Measurements from ENCODE around the gene LOXL1. TPM values are rescaled to one million over a fixed set of nuclear protein-coding genes. Genes with fewer than 3 reads are reported as not detected.

The LOXL1 gene
- total RNA-seq, 1 donor from 2014 or later = 67.2 TPM

- Histone ChIP-seq H3K4me3 (ENCODE audit: low read depth, low read length) (no peak overlapping the region), H3K36me3 (ENCODE audit: control insufficient read depth, insufficient read depth, low read length) (peaks cover 1% of the 10 kb centered on the region), H3K27me3 (ENCODE audit: control insufficient read depth, insufficient read depth, low read length) (no peaks in the 10 kb centered on the region)
- TF ChIP-seq CTCF (IDR thresholded peaks at IDR 0.05; ENCODE audit: insufficient read depth, low read length, poor library complexity, severe bottlenecking) = no peak
- DNase-seq (ENCODE audit: low read depth) = no peak
Measured at GRCh38 chr15:73918784-73919183, 7.5 kb upstream of the LOXL1 start.

- Histone ChIP-seq H3K36me3 (ENCODE audit: control insufficient read depth, insufficient read depth, low read length) (peaks cover 1% of the 10 kb centered on the region), H3K4me3 (ENCODE audit: low read depth, low read length) (no peak overlapping the region), H3K27me3 (ENCODE audit: control insufficient read depth, insufficient read depth, low read length) (no peaks in the 10 kb centered on the region)
- no peak for TF ChIP-seq CTCF (IDR thresholded peaks at IDR 0.05; ENCODE audit: insufficient read depth, low read length, poor library complexity, severe bottlenecking)
- DNase-seq (ENCODE audit: low read depth) = no peak
Measured at GRCh38 chr15:73919706-73920105, 6.6 kb upstream of the LOXL1 start.

- no peaks in the 10 kb centered on the region for H3K36me3 ChIP-seq (ENCODE audit: control insufficient read depth, insufficient read depth, low read length)
- TF ChIP-seq CTCF (IDR thresholded peaks at IDR 0.05; ENCODE audit: insufficient read depth, low read length, poor library complexity, severe bottlenecking) = no peak
Measured at GRCh38 chr15:73921254-73921925, 4.9 kb upstream of the LOXL1 start.

DNA sequence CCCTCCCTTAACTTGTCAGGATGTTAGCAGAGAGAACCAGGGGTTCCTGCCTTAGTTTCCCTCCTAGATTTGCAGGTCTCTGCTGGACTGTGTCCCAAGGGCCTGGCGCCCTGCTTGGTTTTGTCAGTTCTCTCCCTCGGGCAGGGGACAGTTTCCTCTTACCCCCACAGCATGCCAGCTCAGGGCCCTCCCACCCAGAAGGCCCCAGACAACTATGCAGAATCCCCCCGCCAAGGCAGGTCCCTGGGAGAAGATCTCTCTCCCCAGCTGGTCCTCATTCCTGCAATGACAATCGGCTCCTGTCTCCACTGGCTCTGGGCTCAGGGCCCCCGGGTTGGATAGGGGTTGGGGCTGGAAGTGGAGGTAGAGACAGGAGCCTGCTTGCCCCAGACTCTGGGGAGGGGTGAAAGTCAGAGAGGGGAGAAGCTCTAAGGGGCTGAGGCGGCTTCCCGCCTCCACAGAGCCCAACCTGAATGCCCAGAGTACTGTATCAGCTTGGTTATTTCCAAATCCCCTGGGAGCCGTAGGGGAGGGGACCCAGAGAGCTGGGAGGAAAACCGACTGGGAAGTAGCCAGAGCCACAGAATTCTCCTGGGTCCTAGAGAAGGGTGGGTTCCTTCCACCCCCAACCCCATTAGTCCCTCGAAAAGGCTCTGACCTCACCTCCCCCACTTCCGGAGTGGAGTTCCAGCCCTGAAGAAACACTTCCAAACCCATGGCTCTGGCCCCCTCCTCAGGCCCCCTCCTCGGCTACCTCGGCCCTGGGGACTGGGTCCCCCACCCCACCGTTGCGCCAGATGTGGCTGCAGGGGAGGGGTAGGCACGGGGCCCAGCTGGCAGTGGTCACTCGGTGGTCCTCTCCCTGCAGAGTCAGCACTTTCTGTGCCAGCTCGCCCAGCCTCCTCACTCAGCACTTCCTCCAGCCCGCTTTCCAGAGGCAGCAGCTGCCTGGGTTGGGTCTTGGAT lies 3.8 kb upstream of the LOXL1 start:
- Histone ChIP-seq H3K27me3 (ENCODE audit: control insufficient read depth, insufficient read depth, low read length) (no peaks in the 10 kb centered on the region), H3K4me3 (ENCODE audit: low read depth, low read length) (no peak overlapping the region), H3K36me3 (ENCODE audit: control insufficient read depth, insufficient read depth, low read length) (no peaks in the 10 kb centered on the region)
- TF ChIP-seq CTCF (IDR thresholded peaks at IDR 0.05; ENCODE audit: insufficient read depth, low read length, poor library complexity, severe bottlenecking) = no peak
- no peak for DNase-seq (ENCODE audit: low read depth)

More at GRCh38 chr15:73921254-73921925, 4.9 kb upstream of the LOXL1 start:
- H3K27me3 ChIP-seq (ENCODE audit: control insufficient read depth, insufficient read depth, low read length) = no peaks in the 10 kb centered on the region
- no peak overlapping the region for H3K4me3 ChIP-seq (ENCODE audit: low read depth, low read length)
- DNase-seq (ENCODE audit: low read depth) = no peak

DNA sequence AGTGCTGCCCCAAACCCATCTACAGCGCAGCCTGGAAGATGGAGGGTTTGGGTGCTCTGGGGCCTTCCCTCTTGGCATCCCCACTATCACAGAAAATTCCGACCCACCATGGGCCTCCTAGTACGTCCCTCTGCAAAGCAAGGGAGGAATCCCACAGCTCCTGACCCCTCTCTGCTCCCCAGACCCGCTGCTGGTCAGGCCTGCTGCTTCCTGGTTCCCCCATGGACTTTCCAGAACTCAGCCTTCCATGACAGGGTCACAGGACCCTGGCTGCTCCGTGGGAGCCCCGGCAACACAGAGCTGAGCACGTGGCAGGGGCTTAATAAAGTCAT lies 3.1 kb upstream of the LOXL1 start:
- Histone ChIP-seq H3K4me3 (ENCODE audit: low read depth, low read length) (no peak overlapping the region), H3K36me3 (ENCODE audit: control insufficient read depth, insufficient read depth, low read length) (no peaks in the 10 kb centered on the region), H3K27me3 (ENCODE audit: control insufficient read depth, insufficient read depth, low read length) (no peaks in the 10 kb centered on the region)
- DNase-seq (ENCODE audit: low read depth) = no peak
- TF ChIP-seq CTCF (IDR thresholded peaks at IDR 0.05; ENCODE audit: insufficient read depth, low read length, poor library complexity, severe bottlenecking) = no peak
